ENCODE results near the gene OR6K2.
"Not testable (repeated sequence)": the region's sequence is repeated elsewhere in the genome, so short reads cannot be mapped to it uniquely, and the experiment has no call there.

Gene OR6K2, protein sequence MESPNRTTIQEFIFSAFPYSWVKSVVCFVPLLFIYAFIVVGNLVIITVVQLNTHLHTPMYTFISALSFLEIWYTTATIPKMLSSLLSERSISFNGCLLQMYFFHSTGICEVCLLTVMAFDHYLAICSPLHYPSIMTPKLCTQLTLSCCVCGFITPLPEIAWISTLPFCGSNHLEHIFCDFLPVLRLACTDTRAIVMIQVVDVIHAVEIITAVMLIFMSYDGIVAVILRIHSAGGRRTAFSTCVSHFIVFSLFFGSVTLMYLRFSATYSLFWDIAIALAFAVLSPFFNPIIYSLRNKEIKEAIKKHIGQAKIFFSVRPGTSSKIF

DNA sequence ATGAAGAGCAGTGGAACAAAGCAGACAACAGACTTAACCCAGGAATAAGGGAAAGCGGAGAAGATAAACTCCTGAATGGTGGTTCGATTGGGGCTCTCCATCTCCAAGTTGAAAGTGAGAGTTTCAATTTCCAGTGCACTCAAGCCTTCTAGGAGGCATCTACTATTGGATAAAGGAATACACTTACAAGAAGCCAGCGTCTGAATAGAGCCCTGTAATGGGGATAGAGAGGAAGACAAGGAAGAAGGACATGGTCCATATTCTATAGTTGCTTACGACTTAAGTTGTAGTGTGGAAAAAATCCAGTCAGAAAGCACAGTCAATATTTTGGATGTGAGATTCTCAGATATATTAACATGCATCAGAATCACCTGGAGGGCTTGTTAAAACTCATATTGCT is at the start of gene OR6K2:
TSS of gene OR6K2 (minus strand) at position 101 of the 400 bp plus-strand sequence. CDS start at position 101, 0 bp downstream.
- no peak for DNase-seq

DNA sequence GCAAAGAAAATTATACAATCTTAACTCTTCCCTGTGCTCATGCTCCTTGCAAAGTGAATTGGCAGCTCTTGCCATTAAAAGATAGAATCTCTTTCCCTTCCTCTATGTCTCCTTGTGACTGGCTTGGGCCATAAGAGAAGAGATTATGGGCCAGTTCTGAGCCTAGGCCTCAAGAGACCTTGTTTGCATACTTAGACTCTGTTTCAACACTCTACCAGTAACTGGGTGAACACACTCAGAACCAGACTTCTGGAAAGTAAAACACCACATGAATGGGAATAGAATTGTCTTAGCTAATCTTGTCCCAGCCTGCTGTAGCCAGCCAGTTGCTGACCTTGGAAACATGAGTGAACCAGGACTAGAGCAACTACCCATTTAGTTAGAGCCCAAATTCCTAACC is 35.4 kb upstream of the OR6K2 start:
- DNase-seq: no peak

DNA sequence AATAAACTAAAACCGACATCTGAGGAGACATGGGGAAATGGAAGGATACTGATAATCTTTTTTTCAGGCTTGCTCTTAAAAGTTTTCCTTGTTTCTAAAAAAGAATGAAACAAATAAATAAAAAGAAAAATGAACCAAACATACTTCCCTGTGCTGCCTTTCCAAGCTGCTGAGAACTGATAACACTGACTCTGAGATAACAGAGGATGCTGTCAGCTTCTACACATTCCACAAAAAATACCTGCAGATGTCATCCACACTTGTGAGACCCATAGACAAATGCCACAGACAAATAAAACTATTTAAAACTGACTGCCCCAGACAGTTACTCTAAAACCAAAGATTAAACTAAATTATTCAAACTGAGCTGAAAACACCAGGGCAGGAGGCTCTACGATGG is 32.1 kb upstream of the OR6K2 start:
- no peak for DNase-seq

DNA sequence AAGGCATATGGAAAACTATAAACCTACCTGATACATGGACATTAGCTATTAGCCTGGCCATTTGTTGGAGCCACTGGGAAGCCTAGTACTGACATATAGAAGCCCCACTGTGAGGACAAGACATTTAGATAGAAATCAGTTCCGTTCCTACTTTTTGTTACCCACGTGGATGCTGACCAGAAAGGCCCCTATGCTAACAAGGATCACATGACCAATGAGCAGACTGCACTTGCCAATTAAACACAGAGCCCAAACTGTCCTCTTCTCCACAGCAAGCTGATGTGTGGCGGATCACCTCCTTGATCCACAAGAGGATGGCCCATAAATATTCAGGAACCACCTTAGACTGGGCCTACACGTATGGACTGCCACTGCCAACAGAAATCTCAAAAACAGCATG is 31.3 kb upstream of the OR6K2 start:
- no peak for DNase-seq

DNA sequence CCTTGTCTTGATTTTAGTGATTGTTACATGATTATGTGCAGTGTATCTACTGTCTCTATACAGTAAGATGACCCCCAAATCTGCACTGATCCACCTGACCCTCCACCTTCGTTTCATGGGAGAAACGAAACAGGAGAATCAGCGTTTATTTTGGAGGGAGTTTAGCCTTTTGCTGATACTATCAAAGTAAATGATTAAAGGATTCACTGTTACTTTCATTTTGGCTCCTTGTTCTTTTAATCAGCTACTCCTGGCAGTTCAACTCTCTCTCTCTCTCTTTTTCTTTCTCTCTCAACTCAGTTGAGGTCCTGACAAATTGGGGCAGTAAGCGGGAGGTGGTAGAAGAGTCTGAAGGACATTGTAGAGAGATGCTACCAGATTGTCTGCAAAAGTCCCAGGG is 30.0 kb upstream of the OR6K2 start:
- no peak for DNase-seq

DNA sequence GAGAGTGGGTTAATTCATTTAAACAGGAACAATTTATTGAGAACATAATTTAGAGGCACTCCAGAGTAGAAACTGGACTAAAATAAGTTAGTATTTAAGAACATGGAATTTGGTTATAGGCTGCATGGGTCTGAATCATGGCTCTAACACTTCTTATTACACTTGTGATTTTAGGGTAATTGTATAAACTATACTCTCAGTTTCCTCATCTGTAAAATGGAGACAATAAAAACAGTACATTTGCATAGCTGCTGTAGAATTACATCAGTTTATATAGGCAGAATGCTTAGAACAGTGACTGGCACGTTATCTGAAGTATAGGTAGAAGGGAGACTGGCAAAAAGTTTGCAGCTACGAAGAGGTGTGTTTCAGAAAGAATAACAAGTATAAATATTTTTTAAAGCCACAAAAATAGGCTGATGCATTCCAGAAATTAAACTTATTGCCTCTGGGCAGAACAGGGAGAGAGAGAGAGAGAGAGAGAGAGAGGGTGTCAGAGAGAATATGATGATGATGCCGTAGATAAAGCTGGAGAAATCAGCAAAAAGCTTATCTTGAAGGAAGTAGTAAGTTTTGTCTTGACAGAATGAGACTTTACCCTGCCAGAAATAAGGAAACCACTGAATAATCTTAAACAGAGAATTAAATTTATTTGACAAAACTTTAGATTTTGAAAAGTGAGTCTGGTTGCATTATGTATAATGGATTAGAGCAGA is 28.2 kb upstream of the OR6K2 start:
- no peak for DNase-seq

DNA sequence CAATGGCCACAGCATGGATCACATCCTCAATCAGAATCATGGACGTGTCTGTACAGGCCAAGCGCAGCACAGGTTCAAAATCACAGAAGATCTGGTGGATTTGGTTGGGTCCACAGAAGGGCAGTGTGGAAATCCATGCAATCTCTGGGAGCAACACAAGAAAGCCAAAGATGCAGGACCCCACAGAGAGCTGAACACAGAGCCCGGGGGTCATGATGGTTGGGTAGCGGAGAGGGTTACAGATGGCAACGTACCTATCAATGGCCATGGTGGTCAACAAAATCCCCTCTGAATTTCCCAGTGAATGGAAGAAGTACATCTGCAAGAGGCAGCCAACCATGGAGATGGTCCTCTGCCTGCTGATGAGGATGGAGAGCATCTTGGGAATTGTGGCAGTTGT is 24.0 kb upstream of the OR6K2 start:
- DNase-seq: no peak

DNA sequence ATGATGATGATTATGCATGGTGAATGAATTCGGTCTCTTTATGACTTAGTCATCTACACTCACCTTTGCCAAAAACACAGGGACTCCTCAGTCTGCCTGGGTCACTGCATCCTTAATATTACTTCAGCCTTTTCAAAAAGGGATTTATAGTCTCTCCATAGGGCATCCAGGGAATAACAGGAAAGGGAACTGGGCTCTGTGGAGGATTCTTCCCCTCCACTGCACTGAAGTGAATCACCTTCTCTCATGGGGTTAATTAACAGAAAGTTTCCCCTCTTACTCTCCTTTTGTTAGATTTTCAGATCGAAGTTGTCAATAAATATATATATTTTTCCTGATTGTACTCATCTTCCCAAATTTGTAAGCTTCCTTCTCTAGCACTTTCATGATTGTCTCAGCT is 20.2 kb upstream of the OR6K2 start, which contains the start of gene OR6K3:
TSS of gene OR6K3 (minus strand) at position 101 of the 400 bp plus-strand sequence. CDS start 2,605 bp downstream, outside the sequence.
- DNase-seq: no peak

DNA sequence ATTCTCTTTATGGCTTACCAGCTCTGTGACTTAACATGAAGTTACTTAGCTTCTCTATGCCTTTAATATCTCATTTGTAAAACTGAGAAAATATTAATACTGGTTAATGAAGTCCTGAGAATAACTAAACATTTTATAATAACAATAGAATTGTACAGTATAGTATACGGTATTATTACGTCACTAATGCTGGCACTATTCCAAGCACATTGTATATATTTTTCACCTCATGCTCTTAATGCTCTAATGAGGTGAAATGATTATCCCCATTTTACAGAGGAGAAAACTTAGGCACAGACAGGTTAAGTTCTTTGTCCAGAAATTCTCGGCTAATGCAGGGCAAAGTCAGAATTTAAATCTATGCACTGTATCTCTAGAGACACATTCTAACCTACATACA is 19.2 kb upstream of the OR6K2 start:
- DNase-seq: no peak

DNA sequence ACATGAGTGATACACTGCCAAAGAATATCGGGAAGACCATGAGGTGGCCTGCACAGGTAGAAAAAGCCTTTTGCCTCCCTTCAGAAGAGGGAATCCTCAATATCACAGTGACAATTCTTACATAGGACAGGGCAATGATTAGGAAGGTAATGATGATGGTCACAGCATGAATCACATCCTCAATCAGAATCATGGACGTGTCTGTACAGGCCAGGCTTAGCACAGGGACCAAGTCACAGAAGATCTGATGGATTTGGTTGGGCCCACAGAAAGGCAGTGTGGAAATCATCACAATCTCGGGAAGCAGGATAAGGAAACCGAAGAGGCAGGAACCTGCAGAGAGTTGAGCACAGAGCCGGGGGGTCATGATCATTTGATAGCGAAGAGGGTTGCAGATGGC is 16.9 kb upstream of the OR6K2 start:
- no peak for DNase-seq

DNA sequence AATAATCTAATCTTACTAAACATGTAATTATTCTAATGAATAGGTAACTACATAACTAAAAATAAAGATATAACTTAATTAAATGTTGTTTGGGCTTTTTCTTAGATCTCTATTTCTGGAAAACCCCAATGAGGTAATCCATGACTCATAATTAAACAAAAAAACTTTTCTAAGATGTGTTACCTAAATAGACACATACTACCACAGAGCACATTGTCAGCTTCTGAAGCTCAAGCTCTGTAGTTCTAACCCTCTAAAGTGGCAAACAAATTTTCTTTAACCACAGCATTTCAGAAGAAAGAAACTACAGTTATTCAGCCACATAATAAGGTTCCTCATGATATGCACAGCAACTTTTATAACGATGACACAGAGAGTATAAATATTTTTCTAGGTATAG is 15.9 kb upstream of the OR6K2 start:
- no peak for DNase-seq

DNA sequence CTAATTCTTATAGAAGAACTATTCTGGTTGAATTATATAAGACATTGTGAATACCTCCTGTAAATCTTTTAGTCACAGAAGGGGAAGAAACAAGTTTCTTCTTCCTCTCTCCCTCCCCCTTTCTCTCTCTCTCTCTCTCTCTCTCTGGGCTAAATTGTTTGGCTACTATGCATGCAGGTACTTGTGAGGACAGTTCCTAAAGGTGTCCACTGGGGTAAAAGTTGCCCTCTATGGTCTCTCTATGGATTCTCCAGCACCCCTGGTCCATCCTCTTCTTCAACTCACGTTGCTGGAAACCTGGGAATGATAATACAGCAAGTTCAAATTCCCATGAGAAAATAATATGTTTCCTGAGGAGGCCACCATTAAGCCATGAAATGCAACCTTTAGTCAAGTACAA is 14.3 kb upstream of the OR6K2 start:
- no peak for DNase-seq

DNA sequence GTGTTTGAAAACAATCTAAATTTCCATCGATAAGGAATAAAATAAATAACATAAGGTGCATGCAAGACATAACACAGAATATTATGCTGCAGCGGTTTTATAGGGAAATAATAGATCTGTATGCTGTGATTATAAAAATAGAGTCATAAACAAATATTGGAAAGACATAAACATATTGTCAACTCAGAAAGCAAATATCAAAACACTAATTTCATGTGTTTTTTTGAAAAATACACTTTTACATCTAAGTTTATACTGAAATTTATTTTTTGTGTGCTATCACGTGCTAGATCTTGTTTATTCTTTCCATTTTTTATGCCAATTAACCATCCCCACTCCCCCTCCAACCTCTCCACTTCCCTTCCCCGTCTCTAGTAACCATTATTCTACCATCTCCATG is 10.6 kb upstream of the OR6K2 start:
- DNase-seq: no peak

DNA sequence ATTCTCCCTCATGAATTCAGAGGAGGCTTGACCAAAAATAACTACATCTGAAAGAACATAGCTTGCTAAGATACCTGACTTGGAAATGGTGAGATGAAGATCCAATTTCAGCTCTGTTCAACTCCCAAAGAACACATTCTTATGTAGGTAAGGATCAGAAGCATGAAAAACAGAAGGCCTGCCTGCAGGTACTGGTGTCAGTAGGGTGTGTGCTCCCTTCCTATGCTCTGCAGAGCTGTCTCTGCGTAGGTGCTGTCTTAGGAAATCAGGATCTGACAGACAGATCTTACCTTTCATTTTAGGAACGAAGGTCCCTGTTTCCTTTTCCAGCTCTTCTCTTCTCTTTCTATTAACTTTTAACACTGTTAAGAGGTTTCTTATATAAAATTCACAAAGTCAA is 5.6 kb upstream of the OR6K2 start:
- DNase-seq: no peak

DNA sequence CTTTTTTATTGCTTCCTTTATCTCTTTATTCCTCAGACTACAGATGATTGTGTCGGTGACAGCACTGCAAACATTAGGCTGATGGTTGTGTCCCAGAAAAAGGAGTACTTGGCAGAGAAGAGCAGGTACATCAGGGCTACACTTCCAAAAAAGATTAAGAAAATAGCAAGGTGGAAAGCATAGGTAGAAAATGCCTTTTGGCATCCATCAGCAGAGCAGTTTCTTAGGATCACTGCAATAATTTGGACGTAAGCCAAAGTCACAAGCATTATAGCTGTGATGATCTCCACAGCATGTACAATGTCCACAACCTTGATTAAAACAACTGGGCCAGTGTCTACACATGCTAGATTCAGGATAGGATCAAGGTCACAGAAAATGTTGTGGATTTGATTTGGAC is 5.9 kb downstream of the OR6K2 start:
- DNase-seq: no peak

DNA sequence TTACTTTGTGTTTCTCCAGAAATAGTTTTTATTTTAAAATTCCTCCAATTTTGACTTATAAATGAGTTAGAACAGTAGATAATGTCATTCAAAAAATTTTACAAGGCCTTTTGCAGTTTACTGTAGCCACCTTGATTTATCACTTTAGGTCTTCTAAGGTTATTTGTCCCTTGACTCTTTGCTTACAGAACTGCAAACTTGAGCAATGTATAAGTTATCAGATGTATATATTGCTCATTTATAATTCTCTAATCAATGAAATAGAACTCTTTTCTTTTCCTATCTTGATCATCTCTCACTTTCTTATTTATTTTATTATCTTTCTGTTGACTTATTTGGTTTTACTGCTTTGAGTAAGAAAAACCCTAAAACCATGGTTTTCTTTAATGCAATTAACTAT is 8.1 kb downstream of the OR6K2 start:
- DNase-seq: no peak

DNA sequence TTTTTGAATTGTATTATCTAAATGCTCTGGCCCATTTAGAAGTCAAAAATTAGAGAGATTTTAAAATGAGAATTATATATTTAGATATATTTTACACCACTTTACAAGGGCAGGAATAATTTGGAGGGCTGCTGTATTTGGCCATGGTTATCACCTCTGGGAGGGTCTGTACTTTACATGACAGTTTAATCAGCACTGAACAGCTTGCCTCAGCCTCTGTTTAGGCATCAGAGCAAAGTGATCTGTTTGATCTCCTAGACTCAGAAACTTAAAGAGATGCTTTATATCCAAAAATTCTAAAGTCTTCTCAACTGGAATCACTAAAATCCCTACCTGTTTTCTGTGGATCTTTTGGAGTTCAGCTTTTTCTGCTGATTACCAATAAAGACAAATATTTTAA is 8.5 kb downstream of the OR6K2 start:
- DNase-seq: no peak

DNA sequence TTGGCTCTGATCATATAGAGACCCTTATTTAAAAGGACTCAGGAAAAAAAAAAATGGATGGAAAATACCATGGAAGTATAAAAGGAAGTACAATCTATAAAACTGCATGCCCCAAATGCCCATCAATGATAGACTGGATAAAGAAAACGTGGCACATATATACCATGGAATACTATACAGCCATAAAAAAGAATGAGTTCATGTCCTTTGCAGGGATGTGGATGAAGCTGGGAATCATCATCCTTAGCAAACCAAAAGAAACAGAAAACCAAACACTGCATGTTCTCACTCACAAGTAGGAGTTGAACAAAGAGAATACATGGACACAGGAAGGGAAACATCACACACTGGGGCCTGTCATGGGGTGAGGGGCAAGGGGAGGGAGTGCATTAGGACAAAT is 9.3 kb downstream of the OR6K2 start:
- not testable (repeated sequence) for DNase-seq

DNA sequence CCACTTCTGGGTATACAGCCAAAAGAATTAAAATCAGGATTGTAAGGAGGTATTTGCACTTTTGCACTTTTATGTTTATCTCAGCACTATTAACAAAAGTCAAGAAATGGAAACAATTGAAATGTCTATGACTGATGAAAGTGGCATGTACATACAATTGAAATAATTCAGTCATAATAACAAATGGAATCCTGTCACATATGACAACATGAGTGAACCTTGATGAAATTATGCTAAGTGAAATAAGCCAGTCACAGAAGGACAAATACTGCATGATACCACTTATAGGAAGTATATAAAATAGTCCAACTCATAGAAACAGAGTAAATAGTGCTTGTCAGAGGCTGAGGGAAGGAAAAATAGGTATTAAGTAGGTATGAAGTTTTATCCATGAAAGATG is 10.6 kb downstream of the OR6K2 start:
- no peak for DNase-seq

DNA sequence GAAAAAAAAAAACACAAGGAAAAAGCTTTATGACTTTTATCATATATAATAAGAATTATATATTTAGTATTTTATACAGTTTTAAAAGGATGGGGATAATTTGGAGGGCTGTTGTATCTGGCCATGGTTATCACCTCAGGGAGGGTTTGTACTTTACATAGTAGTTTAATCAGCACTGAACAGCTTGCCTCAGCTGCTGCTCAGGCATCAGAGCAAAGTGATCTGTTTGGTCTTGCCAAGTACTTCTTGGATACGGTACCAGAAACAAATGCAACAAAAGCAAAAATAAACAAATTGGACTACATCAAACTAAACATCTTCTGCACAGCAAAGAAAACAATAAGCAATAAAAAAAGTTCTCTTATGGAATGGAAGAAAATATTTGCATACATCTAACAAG is 11.3 kb downstream of the OR6K2 start:
- DNase-seq: no peak

DNA sequence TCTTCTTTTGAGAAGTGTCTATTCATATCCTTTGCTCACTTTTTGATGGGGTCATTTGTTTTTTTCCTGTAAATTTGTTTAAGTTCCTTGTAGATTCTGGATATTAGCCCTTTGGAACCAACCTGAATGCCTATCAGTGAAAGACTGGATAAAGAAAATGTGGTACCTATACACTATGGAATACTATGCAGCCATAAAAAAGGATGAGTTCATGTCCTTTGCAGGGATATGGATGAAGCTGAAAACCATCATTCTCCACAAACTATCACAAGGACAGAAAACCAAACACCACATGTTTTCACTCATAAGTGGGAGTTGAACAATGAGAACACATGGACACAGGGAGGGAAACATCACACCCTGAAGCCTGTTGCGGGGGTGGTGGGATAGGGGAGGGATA is 12.1 kb downstream of the OR6K2 start:
- DNase-seq: not testable (repeated sequence)

DNA sequence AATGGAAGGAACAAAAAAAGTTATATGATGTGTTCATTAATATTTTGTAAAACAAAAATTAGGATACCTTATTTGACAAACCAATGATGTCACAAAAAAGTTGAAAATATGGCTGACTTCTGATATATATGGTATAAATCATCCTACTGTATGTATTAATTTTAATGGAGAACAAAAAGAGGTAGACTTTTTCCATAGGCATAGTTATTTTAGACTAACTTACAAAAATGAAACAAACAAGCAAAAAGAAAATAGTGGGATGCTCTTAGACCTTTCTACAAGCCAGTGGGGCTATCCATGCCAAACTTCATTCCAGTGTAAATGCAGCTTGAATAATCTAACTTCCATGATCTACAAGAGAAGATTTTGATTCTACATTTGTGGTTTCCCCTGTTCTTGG is 13.4 kb downstream of the OR6K2 start:
- DNase-seq: no peak

DNA sequence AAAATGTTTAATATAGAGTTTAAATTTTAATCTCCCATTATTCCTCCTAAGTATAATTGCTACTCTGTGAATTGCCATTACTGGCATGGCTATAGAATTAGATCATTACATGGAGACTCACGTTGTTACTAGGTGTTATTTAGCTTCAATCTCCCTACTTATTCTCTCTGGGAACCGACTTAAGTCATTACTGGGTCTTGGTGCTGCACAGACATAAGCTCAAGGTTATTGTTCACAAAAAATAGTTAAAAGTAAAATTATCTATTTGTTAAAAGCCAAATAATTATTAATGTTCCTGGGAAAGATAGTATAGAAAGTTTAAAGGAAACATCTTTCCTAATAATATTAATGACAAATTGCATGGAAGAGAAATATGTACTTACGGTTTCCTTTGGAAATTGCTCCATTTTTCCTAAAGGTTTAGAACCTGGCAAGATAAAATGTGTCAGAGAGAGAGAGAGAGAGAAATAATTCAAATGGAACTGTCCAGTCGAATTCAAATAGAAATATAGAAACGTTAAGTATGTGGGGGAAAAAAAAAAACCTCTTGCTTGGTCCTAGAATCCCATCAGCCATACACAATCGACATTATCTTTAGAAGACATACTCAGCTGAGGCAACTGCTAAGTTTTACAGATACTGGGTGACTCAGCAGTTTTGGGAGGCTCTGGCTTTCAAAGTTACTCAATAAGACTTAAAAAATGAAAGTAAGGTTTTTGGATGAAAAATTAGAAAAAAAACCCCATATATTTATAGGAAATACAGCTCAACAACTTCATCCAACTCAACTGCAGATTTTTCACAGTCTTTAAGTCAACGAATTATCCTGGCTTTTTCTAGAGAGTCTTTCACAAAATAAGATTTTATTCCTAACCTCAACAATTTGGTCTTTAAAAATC is 14.1 kb downstream of the OR6K2 start, which contains the start of gene SPTA1:
TSS of gene SPTA1 (minus strand) at position 605 of the 899 bp plus-strand sequence. CDS start at position 407, 198 bp downstream.
- DNase-seq: no peak
